Esophagus muscularis mucosa (tissue), 3 donors: ENCODE measurements around the gene RPLP1.

ENCODE experiments used
- CTCF ChIP-seq, 3 experiments: fragments of 200-600 bp in 2 of 3; fragments of 450-650 bp in 1 of 3; sonication (generic) in 2 of 3; IDR thresholded peaks; one replicate each; pipeline ENCODE4 v1.5.1; 2017 to 2019; ENCODE audit warnings: antibody characterized with exemption in 3 of 3, mild to moderate bottlenecking in 2 of 3, moderate library complexity in 1 of 3
- POLR2A ChIP-seq: fragments of 450-650 bp; IDR thresholded peaks from one replicate; pipeline ENCODE4 v1.6.1; 2017; ENCODE audit warnings: antibody characterized with exemption, moderate library complexity, mild to moderate bottlenecking, low read depth

GRCh38 chr15:69424001-69424400 is 28.6 kb upstream of the RPLP1 start:
- TF ChIP-seq CTCF (IDR thresholded peaks at IDR 0.05) (no peak), POLR2A (no peak)
